ENCODE data around the gene JAM2. TPM values are rescaled to one million over a fixed set of nuclear protein-coding genes. Genes with fewer than 3 reads are reported as not detected.
"Not testable (repeated sequence)": the region's sequence is repeated elsewhere in the genome, so short reads cannot be mapped to it uniquely, and the experiment has no call there.

JAM2 gene
- polyA plus RNA-seq, 1 donor = 50.0 TPM

DNA sequence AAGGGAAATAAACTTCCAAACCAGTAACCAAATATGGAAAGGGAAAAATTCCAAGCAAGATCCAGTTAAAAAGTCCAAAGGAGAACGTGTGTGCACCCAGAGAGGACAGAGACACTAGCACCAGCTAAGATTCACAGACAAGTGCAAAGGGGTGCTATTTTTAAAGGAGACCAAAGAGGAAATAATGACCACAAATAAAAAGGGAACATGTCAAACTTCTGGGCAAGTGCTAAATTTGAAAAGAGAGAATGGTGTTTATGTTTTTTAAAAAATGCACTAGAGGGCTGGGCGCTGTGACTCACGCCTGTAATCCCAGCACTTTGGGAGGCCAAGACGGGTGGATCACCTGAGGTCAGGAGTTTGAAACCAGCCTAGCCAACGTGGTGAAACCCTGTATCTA is 8.6 kb downstream of the JAM2 start:
- DNase-seq = no peak

DNA sequence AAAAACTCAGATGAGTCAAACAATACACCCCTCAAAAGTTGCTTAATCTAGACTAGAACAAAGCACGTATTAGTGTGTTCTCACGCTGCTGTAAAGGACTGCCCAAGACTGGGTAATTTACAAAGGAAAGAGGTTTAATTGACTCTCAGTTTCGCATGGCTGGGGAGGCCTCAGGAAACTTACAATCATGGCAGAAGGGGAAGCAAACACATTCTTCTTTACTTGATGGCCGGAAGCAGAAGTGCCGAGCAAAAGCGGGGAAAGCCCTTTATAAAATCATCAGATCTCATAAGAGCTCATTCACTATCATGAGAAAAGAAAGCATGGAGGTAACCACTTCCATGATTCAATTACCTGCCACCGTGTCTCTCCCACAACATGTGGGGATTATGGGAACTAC is 10.1 kb downstream of the JAM2 start:
- DNase-seq = no peak

DNA sequence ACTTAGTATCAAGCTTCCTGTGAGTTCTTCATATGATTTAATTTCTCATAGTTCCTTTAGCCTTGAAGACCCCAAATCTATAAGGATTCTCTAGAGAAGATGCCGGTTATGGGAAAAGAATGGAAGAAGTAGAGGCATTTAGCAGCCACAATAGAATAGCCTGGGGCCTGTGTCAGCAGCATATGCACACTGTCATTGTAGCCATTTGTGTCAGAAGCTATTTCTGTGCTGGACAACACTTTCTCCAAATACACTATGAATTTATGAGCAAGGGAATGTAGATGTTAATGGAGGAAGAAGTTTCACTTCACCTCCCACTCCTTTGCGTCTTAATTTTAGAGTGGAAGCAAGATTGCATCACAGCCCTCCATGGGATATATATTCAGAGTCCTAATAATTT is 17.4 kb downstream of the JAM2 start:
- no peak for DNase-seq

DNA sequence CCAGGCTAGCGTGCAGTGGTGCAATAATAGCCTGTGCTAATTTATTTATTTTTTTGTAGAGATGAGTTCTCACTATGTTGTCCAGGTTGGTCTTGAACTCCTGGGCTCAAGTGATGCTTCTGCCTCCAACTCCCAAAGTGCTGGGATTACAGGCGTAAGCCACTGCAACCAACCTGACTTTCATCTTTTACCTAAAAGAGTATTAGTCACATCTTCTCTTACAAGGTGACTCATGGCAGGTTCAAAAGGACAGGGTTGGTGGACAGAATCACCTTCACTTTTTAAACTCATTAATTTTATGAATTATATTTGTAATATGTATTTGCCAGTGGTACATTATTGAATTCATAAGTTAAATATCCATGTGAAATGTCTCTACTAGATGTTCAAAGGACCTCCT is 18.1 kb downstream of the JAM2 start:
- DNase-seq = no peak

DNA sequence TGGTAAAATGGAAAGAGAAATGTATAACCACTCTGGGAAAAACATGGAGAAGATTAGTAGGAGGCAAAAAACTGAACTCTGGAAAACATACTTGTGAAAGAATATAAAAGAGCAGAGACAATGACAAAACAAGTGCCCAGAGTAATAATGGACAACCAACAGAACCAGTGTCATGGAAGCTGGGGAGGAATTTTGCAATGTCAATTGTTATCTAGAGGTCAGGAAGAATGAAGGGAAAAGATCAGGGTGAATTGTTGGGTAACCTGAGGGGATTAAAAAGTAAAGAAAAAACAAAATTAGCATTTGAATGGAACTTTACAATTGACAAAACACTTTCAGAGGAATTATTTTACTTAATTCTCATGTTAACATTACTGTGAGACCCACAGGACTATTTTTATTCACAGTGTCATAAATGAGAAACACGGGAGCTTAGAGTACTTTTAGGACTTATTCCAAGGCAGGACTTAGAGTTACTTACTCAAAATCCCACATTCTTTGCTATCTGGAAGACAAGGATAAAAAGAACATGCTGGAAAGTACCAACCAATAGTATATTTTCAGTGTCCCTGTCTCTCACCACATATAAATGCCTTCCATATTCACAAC is 19.5 kb downstream of the JAM2 start:
- DNase-seq = no peak

DNA sequence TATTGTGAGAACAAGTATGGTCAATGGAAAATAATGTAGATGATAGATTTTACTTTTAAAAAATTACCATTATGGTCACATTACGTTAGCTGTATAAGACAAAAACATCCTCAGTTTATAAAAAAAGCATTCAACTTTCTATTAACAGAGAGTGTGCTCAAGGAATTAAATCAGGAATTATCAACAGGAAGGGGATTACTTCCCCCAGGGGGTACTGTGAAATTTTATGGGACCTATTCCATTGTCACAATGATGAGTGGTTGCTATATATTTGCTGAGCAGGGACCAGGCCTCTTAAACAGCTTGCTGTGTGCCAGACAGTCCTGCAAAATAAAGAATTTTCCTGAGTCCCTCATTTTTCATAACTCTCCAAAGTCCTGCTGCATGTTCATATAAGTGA is 21.2 kb downstream of the JAM2 start:
- DNase-seq = no peak

DNA sequence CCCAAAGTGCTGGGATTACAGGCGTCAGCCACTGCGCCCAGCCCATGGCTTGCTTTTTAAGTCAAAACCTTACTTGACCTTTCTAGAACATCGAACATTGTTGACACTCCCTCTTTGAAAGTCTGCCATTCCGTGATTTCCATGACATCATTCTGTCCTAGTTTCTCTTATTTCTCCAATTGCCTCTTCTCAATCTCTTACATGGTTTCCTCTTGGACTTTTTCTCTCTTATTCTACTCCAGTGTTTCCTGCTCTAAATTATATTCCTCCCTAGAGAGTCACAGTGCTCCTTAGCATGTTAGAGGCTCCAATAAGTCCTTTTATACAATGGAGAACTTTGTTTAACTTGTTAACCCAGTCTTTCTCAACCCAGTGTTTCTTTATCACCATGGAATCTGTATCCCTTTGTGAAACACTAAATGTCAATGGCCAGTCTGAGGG is 25.5 kb downstream of the JAM2 start:
- peak; percentile 12 for DNase-seq

DNA sequence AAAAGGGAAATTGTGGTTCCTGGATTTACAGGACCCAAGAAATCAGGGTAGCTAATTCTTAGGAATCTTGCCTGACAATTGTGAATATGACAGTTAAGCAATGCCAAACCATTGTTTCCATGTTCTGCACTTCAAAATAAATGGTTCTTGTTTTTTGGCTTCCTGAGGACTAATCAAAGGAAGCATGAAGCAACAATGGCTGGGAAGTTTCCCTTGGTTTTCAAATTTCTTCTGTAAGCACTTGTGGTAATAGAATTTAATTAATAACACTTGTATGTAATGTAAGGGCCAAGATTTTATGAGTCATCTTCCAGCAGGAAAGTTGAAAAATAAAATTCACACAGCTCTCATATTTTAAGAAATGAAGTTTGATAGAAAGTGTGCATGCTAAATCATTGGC is 31.7 kb downstream of the JAM2 start:
- DNase-seq = peak; percentile 31

DNA sequence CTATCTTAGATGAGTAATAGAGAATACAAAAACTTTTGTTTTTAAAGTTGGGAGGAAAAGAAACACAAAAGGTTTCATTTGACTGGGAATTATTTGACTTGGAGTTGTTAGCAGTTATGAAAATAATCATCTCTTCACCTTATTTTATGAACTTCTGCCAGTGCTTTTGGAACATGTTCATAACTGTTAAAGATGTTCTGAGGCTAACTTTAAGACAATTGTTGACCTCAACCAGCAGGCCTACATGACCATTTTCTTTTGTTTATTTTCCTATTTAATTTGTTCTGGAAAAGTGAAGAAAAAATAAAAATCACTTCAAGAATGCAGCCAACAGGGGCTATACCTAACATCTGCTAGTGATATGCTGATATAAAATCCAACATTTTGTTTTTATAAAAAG is 37.4 kb downstream of the JAM2 start:
- DNase-seq = no peak

DNA sequence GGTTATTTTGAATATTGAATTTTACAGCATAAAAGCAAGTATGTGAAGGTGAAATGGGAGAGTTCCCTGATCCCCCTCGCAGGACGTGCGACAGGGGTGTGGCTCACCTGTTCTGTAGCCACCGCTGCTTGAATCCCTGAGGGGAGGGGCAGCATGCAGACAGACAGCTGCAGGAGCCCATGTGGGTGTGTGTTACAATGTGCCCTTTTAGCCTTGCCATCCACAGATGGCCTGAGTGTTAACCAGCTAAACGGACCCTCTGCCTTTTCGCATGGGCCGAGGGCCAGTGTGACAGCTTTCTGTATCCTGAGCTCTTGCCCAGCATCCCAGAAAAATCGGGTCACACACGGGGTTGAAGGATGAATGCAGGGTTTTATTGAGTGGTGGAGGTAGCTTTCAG is 43.3 kb downstream of the JAM2 start:
- no peak for DNase-seq

DNA sequence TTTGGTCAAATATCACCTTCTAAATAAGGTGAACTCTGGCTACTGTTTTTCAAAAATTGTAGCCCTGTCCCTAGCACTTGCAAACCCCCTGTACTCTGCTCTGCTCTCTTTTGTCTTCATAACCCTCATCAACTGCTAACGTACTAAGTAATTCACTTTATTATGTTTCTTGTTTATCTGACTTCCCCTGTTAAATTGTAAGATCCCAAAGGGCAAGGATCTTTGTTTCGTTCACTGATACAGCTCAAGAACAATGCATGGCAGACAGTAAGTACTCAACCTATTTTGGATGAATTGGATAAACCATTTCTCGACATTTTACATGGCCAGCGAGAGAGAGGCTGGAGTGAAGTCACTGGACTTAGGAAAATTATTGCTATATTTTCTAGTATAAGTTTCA is 48.7 kb downstream of the JAM2 start:
- no peak for DNase-seq

DNA sequence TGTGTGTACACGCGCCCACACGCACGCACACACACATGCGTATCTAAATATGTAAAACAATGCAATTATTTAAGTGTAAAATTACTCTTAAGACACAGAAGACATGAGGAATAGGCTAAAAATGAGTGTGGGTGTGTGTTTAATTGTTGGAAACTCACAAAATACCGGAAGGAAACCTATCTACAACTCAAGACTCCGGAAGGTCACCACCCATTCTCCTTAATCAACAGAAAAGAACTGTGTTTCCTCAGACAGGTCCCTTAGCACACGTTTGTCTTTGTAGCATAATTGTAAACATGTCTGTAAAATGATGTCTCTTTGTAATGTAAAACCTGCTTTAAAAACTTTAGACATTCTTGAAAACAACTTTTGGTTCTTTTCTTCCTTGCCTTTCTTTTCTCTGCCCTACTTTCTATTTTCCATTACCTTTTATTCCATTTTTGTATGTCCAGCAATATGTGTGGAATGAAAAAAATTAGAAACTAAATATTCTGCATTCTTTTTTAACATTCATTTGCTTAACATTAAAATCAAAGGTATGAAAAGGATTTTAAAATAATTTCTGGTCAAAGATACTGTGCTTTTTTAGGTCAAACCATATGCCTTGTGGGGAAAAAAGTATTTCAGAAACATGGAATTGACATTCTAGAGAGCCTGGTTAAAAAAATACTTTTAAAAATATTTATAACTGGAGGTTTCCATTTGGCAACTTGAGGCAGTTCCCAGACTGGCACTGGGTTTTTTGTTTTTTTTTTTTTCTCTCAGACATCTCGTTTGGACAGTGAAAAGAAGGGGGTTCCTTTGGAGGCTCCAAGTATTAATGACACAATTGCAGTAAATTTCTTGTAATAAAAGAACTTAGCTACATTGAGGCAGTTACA is 49.5 kb downstream of the JAM2 start:
- no peak for DNase-seq

DNA sequence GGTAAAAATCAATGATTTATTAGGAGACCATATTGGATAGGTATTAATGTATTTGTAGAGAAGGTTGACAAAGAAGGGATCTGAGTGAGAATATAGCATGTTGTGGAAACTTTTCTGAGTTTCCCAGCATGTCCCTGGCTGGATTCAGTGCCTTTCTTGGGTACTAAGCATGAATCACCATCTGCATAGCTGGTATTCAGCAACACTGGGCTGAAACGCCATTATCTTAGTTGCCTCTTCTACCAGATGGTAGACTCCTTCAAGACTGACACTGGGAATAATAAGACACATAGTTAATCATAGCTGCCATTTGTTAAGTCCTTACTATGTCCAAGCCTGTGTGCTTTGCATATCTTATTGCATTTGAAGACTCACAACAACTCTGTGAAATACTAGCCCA is 50.2 kb downstream of the JAM2 start:
- no peak for DNase-seq

DNA sequence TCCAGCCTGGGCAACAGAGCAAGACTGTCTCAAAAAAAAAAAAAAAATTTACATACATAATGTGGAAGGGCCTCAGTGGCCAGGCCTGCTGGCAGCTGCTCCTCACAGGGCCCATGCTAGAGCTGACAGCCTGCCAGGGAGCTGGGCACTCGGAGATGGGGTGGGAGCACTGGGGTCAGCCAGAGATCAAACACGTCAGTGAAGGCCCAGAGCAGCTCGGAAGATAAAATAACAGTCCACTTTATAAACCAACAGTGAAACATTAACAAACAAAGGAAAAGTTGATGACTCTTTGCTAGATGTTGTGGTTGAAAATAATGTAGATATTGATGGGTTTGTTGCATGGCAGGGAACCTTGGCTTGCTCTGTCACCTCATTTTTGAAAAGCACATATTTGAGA is 52.9 kb downstream of the JAM2 start:
- no peak for DNase-seq

DNA sequence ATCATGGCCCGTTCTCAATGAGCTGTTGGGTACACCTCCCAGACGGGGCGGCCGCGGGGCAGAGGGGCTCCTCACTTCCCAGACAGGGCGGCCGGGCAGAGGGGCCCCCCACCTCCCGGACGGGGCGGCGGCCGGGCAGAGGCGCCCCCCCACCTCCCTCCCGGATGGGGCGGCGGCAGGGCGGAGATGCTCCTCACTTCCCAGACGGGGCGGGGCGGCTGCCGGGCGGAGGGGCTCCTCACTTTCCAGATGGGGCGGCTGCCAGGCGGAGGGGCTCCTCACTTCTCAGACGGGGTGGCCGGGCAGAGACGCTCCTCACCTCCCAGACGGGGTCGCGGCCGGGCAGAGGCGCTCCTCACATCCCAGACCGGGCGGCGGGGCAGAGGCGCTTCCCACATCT is 56.4 kb downstream of the JAM2 start:
- not testable (repeated sequence) for DNase-seq

DNA sequence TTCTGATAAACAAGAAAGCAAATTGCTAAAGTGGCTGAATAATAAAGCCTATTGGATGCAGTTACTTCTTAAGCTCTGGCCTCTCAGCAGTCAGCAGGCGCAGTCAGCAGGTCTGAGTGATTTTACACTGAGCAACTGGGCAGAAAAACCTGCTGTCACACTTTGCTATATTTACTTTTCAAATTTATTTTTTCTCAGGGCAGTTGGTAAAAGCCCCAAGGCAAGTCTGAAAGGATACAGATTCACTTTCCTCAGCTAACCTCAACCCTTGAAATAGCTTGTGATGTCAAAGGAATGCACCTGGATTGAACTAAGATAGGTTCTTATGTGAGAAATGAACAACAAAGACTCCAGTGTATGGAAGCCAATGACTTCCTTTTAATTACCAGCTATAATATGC is 61.7 kb downstream of the JAM2 start:
- DNase-seq = no peak

DNA sequence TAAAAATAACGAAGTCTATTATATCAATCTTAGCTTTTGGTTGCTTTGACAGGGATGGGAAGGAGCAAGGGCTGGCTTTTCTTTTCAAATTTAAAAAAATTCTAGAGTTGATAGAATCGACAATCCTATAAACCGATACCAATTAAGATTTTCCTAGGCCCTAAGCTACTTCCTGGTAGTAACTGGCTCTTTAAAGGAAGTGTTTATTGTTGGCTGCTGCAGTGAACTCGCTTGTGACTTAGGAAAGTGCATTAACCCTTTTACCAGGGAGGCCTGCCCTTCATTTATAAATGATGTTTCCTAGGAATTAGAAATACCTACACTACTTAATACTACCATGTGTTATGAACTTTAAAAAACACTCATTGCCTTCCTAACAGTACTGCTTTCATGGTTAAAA is 62.5 kb downstream of the JAM2 start:
- no peak for DNase-seq

DNA sequence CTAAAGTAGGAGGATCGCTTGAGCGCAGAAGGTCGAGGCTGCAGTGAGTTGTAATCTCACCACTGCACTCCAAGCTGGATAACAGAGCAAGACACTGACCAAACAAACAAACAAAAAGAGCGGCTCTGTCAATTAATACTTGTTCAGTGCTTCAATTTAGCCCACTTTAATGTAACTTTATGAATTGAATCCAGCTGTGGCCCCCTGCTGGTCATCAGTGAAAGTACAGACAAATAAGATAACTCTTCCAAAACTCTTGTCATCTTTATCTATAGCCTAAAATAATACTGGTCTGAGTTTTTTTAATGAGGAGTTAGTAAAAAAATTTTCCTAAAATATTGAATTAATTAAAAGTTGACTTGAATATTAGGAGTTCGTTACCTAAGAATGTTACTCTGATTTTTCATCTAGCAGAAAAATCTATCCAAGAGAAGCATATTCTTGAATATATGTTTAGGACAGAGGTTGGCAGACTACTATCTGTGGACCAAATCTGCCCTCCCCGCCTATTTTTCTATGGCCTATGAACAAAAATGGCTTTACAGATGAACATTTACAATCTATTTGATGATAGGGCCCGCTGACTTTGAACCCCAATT is 69.5 kb downstream of the JAM2 start:
- DNase-seq = peak; percentile 45

DNA sequence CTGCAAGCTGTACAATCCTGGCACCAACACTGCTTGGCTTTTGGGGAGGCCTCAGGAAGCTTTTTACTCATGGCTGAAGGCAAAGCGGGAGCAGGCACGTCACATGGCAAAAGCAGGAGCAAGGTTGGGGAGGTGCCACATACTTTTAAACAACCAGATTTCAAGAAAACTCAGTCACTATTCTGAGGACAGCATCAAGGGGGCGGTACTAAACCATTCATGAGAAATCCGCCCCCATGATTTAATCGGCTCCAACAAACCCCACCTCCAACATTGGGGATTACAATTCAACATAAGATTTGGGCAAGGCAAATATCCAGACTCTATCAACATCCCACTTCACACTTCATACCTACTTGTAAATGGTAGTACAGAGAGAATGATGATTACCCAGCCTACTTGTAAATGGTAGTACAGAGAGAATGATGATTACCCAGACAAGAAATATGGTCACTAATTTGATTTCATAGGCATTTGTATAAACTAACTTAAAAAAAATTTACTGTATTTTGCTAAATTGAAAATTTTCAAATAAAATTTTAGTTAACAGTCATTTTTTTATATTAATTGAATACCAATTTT is 70.7 kb downstream of the JAM2 start:
- DNase-seq = no peak

DNA sequence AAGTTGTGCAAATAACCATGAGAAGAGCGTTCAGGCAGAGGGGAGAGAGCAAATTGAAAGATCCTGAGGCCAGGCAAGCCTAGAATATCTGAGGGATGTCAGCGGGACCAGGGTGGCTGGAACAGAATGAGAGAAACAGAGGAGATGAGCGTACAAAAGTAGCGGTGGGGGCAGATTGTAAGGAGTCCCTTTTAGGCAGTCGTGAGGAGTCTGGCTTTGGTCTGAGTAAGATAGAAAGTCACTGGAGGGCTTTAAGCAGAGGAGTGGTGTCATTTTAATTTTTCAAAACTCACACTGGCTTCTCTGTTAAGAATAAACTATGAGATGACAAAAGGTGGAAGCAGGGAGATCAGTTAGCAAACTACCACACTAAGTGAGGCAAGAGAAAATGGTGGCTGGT is 71.5 kb downstream of the JAM2 start:
- DNase-seq = no peak

DNA sequence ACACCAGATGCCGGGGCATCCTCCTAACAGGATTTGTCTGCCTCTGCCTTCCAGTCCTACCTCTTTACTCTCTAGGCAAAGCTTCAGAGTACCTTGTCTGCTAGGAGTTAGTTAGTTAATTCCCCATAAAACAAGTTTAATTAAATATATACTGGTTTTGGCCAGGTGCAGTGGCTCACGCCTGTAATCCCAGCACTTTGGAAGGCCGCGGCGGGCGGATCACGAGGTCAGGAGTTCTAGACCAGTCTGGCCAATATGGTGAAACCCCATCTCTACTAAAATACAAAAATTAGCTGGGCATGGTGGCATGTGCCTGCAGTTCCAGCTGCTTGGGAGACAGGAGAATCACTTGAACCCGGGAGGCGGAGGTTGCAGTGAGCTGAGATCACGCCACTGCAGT is 75.0 kb downstream of the JAM2 start:
- not testable (repeated sequence) for DNase-seq

DNA sequence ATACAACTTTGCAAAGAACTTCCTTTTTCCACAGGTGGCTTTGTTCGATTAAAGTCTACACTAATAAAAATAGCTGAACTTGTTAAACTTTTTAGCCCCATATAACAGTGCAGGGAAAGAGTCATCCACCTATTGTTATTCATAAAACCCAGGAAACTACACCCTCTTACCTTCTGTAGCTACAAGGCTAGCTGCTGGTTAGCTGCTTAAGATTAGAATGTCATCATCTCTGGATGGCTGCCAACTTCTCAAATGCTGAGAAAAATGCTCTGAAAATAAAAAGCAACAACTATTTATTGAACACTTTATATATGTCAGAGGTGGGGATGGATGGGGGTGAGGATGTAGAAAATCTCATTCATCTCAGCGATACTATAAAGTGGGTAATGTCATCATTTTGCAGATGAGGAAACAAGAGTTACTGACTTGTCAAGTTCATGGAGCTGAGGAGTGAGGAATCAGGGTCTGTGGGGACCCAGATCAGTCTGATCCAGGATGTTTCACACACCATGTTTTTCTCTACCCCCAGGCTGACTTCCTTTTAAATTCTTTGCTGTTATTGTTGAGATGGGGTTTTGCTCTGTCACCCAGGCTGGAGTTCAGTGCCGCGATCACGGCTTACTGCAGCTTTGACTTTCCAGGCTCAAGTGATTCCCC is 78.6 kb downstream of the JAM2 start:
- DNase-seq = no peak

DNA sequence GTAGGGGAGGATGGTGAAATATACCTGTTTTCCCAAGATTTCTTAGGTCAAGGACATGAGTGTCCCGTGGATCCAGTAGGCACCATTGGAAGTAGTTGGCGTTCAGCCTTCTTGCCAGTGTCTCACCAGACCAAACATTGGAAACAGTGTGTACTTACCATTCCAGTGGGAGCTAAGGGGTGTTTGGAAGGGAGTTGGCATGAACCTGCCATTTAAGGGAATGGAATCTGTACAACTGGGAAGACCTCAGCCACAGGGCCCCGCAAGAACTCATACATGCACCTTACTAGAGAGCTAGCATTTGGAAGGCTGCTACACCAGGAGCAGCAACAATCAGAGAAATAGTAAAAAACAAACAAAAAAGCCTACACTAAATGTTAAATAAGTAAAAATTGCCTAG is 82.9 kb downstream of the JAM2 start:
- DNase-seq = no peak

All from hindlimb muscle (tissue), 1 donor.